Upper lobe of right lung (tissue), 1 donor: Measurements from ENCODE around the gene OSBPL10. TPM values are rescaled to one million over a fixed set of nuclear protein-coding genes. Genes with fewer than 3 reads are reported as not detected.

Experiments
- ATAC-seq: fragments of 200-7000 bp; cut with Tn5 transposase; one replicate; pipeline ENCODE4 v1.9.1; 2020; ENCODE audit warnings: mild to moderate bottlenecking, moderate library complexity
- DNase-seq: peaks from one replicate; pipeline ENCODE4 v3.0.0-alpha.2; 2020
- H3K27ac ChIP-seq: fragments of 200-600 bp; one replicate; pipeline ENCODE4 v1.8.0; 2022
- H3K27me3 ChIP-seq: fragments of 200-600 bp; one replicate; pipeline ENCODE4 v1.8.0; 2022; ENCODE audit warnings: mild to moderate bottlenecking
- H3K36me3 ChIP-seq: fragments of 200-600 bp; one replicate; pipeline ENCODE4 v1.8.0; 2022
- H3K4me1 ChIP-seq: fragments of 200-600 bp; one replicate; pipeline ENCODE4 v1.8.0; 2022
- H3K4me3 ChIP-seq: fragments of 200-600 bp; one replicate; pipeline ENCODE4 v1.8.0; 2022; ENCODE audit warnings: mild to moderate bottlenecking
- H3K9me3 ChIP-seq: fragments of 200-600 bp; one replicate; pipeline ENCODE4 v1.8.0; 2022
- CTCF ChIP-seq: fragments of 200-600 bp; IDR thresholded peaks from one replicate; pipeline ENCODE4 v1.8.0; 2022; ENCODE audit warnings: antibody characterized with exemption
- intact Hi-C: fragments of 100-400 bp; cut with DNase I; formaldehyde crosslinking; loops from one replicate; pipeline ENCODE4 v1.11.0; 2022
- total RNA-seq: library from RNA; stranded (reverse); fragmentation: NEBNext Ultra II Directional; extraction: Animal tissue kit (Norgen Biotek cat#: 25700); gene quantifications from one replicate; pipeline ENCODE4 v1.2.1, GENCODE V29; 2021
- donor health status: DM: no; HTN: yes; CAD: no; lungs with severe emphysema.

Gene OSBPL10
- total RNA-seq, 1 donor from 2014 or later, result 30.8 TPM

DNA sequence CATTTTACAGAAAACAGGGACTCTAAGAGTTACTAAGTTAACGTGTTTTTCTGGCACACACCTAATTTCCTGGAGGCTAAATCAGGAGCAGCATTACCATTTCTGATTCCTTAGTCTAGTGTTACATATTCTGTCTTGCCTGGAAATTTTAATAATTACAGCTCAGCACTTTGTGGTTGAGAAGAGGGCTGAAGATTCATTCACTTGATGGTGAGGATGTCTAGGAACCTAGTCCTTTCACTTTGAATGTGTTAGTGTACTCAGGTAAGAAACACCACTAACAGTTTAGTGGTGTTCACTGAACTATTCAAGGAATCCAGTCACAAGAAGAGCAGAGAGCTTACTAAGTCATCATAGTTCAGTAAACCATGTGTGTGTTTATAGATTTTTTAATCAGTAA, 345.5 kb downstream of the OSBPL10 start:
- no peak overlapping the region for H3K4me3 ChIP-seq
- TF ChIP-seq CTCF, result no peak
- H3K36me3 ChIP-seq, result peaks cover 41% of the 10 kb centered on the region
- ATAC-seq (no peak), DNase-seq (no peak)
- H3K27me3 ChIP-seq, result no peaks in the 10 kb centered on the region
- no peak overlapping the region for H3K27ac ChIP-seq
- H3K9me3 ChIP-seq, result no peaks in the 10 kb centered on the region
- H3K4me1 ChIP-seq, result peaks cover 16% of the 10 kb centered on the region
- intact Hi-C loops, result no loop called here

DNA sequence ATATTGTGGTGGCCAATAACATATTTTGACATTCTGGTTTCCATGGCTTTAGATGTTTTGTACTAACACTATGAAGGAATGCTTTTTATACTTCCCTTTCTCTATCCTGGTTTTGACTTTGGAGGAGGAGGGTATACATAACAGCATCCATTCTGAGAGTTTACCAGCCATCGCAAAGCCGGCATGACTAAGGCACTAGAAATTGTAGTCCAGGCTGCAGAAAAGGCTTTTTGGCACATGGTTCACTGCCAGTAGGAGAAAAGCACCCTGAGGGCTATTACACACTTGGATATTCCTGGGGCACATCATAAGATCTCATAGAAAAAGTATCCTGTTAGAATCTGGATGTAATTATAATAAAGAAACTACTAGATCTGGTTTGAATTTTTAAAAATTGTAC, 346.6 kb downstream of the OSBPL10 start:
- Histone ChIP-seq H3K9me3 (no peaks in the 10 kb centered on the region), H3K4me3 (no peak overlapping the region), H3K27me3 (no peaks in the 10 kb centered on the region), H3K36me3 (peaks cover 51% of the 10 kb centered on the region), H3K4me1 (peaks cover 16% of the 10 kb centered on the region), H3K27ac (no peak overlapping the region)
- TF ChIP-seq CTCF, result no peak
- DNase-seq (no peak), ATAC-seq (no peak)
- intact Hi-C loops, result no loop called here

- ATAC-seq (no peak), DNase-seq (no peak)
- no peaks in the 10 kb centered on the region for H3K4me1 ChIP-seq
- no peaks in the 10 kb centered on the region for H3K9me3 ChIP-seq
- no peaks in the 10 kb centered on the region for H3K27me3 ChIP-seq
- no peak overlapping the region for H3K4me3 ChIP-seq
- intact Hi-C loops, result loop anchor here (10.0 kb wide), 1 partner anchor 136 kb away; no protein-coding TSS in a partner anchor
- peaks cover 75% of the 10 kb centered on the region for H3K36me3 ChIP-seq
- H3K27ac ChIP-seq, result no peak overlapping the region
- no peak for TF ChIP-seq CTCF
These were observed 352.0 kb downstream of the OSBPL10 start for GRCh38 chr3:31629054-31629453.

GRCh38 chr3:31625358-31625757, 355.7 kb downstream of the OSBPL10 start:
- H3K27ac ChIP-seq, result no peak overlapping the region
- H3K4me1 ChIP-seq, result no peaks in the 10 kb centered on the region
- DNase-seq (no peak), ATAC-seq (no peak)
- no peaks in the 10 kb centered on the region for H3K27me3 ChIP-seq
- H3K9me3 ChIP-seq, result no peaks in the 10 kb centered on the region
- intact Hi-C loops, result loop anchor here (10.0 kb wide), 1 partner anchor 139 kb away; no protein-coding TSS in a partner anchor
- TF ChIP-seq CTCF, result no peak
- peaks cover 68% of the 10 kb centered on the region for H3K36me3 ChIP-seq
- H3K4me3 ChIP-seq, result no peak overlapping the region

DNA sequence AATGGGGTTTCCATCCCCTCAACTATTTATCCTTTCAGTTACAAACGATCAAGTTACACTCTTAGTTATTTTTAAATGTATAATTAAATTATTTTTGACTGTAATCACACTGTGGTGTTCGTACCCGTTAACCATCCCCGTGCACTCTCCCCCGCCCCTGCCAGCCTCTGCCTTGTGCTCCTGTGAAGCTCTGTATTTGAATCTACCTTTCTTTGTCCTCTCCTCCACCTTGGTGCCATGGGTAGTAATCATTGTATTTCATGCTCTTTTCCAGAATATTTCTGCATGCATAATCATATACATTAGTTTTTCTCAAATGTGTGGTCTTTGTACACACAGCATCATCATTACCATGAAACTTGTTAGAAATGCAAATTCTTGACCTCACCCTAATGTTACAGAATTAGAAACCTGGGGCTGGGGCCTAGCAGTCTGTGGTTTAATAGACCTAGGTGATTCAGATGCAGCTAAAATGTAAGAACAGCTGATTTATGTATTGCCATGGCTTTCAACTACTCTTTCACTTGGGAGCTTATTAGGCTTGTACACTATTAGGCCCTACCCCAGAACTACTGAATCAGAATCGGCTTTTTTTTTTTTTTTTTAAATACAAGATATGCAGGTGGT, 356.9 kb downstream of the OSBPL10 start:
- Histone ChIP-seq H3K4me3 (no peak overlapping the region), H3K36me3 (peaks cover 66% of the 10 kb centered on the region), H3K27me3 (no peaks in the 10 kb centered on the region), H3K27ac (no peak overlapping the region), H3K4me1 (no peaks in the 10 kb centered on the region), H3K9me3 (no peaks in the 10 kb centered on the region)
- ATAC-seq (no peak), DNase-seq (no peak)
- intact Hi-C loops, result loop anchor here (10.0 kb wide), 1 partner anchor 141 kb away; no protein-coding TSS in a partner anchor
- TF ChIP-seq CTCF, result no peak
